Dermis microvascular lymphatic vessel endothelial cell (primary cell): ENCODE results near the gene COL8A1. TPM values are rescaled to one million over a fixed set of nuclear protein-coding genes. Genes with fewer than 3 reads are reported as not detected.
A peak's percentile ranks its signal among the peaks of the same experiment; 100 is the strongest.
"Not testable (repeated sequence)": the region's sequence is repeated elsewhere in the genome, so short reads cannot be mapped to it uniquely, and the experiment has no call there.

ENCODE experiments used
- DNase-seq, 2 donors: peaks; one replicate each; pipeline versions ENCODE4 v3.0.0 to v3.0.0-alpha.2; 2010; ENCODE audit warnings: low read depth in 2 of 2
- total RNA-seq: library from RNA; depleted of rRNA; stranded (reverse); fragments of >200 nt; gene quantifications from 2 replicates; pipeline ENCODE4 v1.2.1, GENCODE V29; 2014

Gene COL8A1
- total RNA-seq = 98.6 and 175 TPM in 2 replicates

DNA sequence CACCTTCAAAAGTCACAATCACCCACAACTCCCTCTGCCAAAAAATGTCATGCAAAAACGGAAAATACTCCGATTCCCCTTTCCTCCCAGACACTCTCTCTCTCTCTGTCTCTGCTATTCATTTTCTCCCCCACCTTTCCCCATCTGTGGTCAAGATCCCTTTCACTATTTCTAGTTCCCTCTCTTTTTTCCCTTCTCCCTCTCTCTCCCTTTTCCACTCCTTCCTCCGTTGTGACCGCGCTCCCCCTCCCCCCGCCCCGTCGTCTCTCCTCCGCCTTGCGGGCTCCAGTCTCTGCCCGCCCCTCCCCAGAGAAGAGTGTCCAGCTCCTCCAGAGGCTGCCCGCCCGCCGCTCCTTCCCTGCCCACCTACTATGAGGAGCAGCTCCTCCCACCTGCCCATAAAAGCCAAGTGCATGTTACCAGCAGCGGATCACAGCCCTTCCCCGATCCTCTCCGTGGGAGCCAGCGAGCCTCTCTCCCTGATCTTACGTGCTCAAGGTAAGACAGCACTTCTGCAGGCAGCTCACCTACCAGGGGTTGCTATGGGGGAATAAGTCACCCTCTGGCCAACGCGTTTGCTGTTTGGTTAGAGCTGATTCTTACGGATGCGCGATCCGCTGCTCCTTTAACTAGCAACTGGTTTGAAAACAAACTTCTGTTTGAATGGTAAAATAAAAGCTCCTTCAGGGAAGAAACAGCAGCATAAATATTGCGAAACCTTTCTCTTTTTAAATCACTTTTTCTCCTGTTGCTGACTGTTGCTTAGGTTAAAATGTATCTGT, at the start of gene COL8A1:
TSS of gene COL8A1 (plus strand) at position 428 of the 782 bp plus-strand sequence. CDS start 152,089 bp downstream, outside the sequence.
- DNase-seq = peak in 1 of 2 donors; percentile 90

DNA sequence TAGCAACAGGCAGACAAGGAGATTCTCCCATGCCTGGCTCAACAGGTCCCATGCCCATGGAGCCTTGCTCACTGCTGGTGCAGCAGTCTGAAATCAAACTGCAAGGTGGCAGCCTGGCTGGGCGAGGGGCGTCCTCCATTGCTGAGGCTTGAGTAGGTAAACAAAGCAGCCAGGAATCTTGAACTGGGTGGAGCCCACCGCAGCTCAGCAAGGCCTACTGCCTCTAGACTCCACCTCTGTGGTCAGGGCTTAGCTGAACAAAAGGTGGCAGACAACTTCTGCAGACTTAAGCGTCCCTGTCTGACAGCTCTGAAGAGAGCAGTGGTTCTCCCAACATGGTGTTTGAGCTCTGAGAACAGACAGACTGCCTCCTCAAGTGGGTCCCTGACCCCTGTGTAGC, 49.2 kb upstream of the COL8A1 start:
- not testable (repeated sequence) for DNase-seq

DNA sequence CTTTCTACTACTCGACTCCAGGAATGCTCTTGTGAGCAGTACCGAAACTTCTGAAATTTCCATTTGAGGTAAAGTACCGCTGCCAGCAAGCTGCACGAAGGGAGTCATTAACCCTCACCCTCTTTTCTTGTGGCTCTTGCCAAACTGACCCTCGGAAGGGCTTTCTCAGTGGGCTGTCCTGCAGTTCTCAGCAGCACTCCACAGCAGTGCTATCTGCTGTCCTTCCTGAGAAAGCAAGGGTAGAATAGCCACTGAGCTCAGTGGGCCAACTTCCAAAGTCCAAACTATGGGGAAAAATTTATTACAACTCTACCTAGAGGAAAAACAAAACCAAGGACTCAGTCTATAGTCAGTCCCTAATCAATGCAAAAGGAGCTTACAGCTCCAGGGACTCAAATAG, 38.5 kb upstream of the COL8A1 start:
- DNase-seq = no peak

DNA sequence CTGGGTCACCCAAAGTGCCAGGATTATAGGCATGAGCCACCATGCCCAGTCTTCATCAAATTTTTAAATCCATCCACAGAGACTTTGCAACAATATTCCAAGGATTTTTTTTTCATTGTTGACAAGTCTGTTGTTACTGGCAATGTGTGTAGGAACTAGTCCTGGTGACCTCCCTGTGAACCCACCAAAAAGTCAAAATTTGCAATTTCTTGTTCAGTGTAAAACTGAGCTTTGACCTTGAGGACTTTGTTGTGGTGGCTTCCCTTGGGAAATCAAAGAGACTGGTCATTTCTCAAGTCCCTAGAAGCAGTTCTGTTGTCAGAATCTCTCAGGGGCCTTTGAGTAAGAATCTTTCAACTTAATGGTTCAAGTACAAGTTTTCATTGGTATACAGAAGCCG, 36.9 kb upstream of the COL8A1 start:
- DNase-seq = no peak

DNA sequence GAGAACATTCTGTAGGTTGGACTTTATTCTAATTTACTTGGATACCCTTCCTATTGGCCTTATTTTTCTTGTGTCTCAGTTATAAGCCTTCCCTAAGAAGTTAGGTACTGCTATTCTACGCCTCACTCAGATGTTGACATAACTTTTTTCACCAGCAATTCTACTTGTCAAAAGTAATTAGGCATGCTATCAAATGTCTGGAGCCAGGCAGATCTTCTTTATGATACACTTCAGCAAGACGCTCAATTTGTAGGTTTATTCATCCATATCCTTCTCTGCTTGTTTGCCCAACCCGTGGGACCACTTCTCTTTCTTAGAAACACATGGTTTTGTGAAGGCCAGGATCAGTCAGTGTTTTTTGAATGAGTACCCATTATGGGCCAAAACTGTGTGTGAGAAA, 36.2 kb upstream of the COL8A1 start:
- no peak for DNase-seq

DNA sequence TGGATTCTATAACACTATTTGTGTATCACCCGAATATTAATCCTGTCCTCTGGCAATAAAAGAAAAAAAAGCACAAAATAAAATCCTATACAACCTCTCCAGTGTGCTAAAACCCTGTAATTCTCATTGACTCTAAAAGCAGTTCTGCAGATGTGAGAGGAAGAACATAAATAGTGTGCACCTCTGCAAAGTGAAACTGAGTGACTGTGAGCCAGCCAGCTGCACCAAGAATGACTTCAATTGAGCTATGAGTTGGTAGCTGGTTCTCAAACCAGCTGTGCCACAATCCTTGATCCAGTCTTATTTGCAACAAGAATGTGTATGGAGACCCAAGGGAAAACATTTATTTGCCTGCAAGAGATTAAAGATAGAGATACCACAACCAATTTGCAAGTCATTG, 31.2 kb upstream of the COL8A1 start:
- DNase-seq = no peak

DNA sequence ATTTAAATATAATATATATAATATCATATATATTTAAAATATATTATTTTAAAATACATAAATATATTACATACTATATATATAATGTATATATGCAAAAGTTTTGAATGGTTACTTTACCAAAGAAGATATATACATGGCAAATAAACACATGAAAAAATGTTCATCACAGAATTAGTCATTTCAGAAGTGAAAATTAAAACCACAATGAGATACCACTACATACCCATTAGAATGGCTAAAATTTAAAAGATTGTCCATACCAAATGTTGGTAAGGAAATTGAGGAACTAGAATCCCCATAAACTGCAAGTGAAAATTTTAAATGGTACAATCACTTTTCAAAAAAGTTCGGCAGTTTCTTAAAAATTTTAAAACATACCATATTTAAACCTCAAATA, 23.6 kb upstream of the COL8A1 start:
- no peak for DNase-seq

DNA sequence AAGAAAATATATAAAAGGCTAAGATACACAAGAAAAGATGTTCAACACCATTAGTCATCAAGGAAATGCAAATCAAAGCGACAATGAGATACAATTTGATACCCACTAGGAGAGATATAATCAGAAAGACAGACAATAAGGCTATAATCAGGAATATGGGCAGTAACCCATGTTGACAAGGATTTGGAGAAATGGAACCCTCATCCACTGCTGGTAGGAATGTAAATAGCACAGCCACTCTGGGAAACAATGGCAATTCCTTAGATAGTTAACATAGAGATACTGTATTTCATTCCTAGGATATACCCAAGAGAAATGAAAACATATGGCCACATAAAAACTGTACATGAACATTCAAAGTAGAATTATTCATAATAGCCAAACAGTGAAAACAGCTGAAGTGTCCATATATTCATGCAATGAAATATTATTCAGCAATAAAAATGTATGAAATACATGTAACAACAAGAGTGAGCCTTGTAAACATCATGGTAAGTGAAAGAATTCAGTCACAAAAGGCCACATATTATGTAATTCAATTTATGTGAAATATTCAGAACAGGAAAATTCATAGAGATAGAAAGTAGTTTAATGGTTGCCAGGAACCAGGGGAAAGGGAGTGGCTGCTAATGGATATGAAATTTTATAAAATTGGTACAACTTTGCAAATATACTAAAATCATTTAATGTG, 18.2 kb upstream of the COL8A1 start:
- DNase-seq = no peak

DNA sequence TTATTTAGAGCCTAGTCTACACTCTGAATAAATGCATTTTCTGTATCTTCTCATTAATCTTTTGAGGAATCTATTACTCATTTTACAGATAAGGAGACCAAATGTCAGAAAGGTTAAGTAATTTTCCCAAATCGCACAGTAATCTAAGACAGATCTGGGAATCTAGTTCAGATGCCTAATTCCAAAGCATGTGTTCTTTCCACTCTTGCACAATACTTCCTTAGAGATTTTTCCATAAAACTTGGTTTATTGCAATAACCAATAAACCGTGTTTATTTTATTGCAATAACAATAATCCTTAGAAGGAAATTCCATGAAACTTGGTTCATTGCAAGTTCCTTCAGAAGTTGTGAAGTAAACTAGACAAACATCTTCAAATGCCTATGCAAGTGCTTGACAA, 17.4 kb upstream of the COL8A1 start:
- no peak for DNase-seq

DNA sequence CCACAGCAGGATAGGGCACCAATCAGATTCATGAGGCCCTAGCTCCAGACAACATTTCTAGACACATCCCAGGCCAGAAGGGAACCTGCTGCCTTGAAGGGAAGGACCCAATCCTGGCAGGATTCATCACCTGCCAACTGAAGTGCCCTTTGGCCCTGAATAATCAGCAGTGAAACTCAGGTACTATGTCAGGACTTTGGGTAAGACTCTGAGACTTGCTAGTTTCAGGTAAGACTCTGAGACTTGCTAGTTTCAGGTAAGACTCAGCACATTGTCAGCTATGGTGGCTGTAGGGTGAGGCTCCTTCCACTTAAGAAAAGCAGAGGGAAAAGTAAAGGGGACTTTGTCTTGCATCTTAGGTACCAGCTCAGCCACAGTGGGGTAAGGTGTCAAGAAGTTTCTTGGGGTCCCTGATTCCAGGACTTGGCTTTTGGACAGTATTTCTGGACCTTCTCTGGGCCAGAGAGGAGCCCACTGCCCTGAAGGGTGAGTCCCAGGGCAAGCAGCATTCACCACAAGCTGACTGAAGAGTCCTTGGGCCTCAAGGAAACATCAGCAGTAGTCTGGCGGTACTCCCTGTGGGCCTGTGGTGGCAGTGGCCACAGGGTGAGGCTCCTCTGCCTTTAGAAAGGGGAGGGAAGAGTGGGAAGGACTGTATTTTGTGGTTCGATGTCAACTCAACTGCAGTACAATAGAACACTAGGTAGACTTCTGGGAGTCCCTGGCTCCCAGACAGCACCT, 13.7 kb upstream of the COL8A1 start:
- no peak for DNase-seq

DNA sequence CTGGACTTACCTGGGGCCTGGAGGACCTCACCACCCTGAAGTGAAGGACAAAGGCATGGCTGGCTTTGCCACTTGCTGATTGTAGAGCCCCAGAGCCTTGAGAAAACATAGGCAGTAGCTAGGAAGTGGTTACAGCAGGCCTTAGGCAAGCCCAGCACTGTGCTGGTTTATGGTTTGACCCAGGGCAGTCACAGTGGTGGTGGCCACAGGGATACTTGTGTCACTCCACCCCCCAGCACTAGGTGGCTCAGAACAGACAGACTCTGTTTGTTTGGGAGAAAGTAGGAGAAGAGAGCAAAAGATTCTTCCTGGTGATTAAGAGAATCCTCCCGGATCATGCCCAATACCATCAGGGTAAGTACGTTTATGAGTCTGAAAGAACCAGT, 13.2 kb upstream of the COL8A1 start:
- DNase-seq = no peak

DNA sequence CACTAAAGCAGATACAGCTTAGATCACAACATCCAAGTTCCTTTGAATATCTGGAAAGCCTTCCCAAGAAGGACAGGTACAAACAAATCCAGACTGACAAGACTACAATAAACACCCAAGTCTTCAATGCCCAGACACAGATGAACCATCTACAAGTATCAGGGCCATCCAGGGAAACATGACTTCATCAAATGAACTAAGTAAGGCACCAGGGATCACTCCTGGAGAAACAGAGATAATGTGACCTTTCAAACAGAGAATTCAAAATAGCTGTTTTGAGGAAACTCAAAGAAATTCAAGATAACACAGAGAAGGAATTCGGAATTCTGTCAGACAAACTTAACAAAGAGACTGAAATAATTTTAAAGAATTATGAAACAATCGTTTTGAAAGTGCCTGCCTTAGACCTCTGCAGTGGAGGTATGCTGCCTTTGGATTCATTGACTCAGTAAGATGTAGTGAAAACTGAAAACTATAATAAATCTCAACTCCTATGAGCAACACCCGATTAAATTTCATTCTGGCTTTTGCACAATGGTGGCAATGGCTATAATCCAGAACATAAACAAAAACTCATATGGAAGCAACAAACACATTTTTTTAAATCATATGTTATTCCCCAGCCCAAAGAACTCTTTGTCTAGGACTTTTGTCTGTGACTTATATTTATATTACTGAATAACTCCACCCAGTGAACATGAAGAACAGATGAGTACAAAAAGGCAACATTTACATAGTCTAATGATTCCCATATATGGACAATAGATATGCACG, 12.6 kb upstream of the COL8A1 start:
- no peak for DNase-seq

DNA sequence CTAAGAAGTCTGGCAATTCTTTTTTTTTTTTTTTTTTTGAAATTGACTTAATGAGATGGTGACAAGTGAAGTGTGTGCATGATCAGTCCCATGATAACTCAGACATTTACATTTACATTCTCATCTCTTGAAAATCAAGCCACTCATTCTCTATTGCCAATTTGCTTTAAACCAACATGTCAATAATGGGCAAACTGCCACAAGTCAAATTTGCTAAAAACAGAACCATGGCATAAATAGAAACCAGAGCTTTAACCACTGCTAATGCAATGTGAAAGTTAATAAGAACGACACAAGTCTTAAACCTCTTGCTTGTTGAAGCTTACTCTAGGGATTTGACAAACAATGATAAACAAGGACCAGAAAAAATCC, 12.0 kb upstream of the COL8A1 start:
- no peak for DNase-seq

DNA sequence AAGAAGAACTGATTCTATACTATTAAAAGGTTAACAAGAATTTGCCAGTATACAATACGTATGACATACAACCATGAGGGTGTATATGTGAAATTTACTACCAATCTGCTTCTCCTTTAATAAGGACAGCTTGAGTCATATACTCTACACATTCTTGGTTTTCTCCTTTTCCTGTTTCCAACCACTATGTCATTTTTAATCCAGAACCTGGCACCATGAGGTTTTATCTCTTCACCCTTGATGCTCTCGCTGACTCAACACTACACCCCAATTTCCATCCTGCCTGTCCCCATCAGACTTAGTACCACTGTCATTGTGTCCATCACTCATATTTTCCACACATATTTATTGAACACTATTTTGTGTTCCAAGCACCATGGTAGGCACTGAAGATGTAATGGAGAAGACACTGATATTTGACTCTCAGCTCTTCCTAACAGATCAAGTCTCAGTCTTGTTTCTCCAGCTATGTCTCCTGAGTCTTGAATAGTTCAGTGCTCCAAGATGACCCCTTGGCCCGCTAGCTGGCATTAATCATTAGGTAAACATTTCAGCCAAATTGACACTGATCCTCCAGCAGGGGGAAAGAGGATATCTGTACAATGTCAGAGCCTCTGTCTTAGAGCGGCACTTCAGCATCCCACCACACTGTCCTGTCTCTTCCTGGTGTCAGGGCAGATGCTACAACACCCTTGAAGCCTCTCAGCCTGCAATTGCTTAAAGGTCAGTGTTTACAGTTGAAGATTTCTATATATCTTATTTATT, 11.2 kb upstream of the COL8A1 start:
- DNase-seq = peak in 1 of 2 donors; percentile 40

DNA sequence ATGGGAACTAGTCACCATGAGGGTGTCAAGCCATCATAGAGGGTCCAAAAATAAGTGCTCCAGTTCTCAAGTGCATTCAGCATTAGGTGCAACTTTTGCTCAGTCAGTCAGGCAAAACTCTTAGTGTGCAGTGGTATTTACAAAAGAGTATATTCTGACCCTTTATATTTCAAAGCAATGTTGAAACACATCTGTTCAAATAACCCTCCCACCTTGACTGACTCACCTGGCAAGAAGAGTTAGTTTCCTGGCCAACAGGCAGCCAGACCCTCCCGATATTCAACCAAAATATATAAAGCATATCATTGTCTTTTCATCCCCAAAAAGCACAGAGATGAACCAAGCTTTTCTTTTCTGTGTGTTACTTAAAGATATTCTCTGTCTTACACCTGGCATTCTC, 7.6 kb upstream of the COL8A1 start:
- DNase-seq = no peak

DNA sequence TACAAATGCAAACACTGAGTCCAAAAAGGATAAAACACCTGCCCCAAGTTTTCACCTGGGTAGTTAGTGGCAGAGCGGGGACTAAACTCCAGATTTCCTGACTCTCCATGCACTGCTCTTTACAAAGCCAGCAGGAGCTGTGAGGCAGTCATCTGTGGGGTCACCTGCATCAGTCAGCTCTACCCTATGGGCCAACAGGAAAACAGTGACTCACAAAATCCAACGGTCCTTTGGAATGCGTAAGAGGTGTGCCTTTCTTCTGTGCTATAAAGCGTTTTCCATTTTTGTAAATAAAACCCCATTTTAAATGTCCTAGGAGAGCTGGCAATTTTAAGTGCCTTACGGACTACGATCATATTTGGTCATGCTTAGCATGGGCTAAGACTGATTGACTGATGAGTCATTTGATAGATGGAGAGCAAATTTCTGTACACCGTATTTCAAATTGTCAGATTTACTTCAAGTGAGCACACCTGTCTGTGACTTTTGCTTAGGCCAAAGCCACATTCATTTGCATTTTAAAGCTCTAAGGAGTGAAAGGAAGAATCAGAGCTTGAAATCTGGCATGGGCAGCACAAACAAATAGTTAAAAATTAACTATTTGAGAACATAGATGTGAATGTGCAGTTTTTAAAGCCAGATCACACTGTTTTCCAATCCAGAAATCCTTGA, 4.4 kb upstream of the COL8A1 start:
- DNase-seq = peak; percentile 82 to 89

DNA sequence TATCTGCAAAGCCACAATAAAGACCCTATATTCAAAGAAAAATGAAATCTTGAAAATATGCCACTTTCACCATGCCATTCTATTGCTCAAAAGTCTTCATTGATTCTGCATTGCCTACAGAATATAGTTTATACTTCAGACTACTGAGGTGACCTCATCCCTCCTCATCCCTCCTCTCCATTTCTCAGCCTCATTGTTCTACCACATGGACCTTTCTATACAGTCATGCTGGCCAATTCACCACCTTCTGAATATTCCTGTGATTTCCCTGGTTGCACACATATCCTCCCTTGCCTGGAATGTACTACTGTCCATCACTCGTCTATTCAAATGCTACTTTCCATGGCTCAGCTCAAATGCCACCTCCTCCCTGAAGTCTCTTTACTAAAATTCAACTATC, 3.5 kb upstream of the COL8A1 start:
- DNase-seq = no peak

DNA sequence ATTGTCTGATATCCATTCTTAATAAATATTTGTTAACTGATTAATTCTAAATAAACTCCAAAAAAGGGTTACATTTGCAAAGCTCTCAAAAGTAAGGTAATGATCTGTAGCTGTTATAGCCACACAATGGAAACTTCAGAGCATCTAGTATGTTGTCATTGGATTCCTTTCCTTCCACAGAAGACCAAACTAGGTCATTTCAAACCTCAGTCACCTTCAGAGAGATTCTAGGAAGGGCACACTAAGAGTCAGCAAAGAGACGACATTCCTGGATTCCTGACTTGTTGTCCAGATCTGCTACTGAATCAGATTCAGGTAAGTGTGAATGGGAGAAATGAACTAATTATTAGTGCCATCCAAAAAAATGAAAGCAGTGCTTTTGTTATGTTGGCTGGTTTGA, 3.0 kb upstream of the COL8A1 start:
- no peak for DNase-seq

DNA sequence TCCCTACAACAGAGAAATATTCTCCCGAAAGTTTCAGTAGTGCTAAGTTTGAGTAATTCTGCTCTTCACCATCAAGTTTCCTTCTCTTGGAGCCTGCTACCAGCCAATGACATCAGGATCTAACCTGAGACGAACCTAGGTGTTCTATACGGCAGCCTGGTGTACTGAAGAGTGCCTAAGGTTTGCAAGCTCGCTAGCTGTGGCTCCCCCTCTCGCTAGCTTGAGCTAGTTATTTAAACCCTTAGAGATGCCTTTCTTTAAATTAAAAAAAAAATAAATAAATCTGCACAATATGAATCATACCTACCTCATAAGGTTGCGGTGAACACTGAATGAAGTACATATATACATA, 1.4 kb upstream of the COL8A1 start:
- peak in 1 of 2 donors; percentile 85 for DNase-seq

DNA sequence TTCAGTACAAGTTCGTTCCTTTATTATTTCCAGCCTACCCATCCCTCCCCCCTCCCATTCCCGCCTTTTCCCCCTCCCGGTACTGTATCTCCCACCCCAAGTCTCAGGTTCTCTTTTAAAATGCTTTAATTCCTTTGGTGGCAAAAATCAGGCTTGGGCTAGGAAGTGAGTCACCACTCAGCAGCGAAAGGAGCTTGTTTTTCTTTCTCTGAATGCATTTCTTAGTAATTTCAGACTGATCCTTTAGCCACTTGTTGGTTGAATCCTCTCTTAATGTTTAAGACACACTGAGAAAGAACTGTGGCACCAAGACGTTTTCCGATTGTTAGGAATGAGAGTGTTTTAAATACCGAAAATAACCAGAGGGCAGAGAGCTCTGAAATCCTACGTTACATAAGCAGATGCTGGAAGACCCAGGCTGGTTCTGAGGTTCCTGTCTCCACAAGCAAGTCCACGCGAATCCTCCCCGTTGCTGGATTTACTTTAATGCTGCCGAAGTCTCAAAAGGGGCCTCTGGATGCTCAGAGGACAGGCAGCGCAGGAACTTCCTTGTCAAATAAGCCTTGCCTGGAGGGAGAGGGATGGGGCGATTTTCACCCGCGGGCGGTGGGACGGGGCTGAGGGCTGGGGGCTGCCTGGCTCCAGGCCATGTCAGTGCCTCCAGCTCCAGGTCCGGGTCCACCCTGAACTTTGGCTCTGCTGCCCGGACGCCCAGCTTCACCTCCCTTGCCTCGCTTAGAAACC, 854 bp upstream of the COL8A1 start:
- DNase-seq = peak in 1 of 2 donors; percentile 83
